Stimulated activated naive CD4-positive, alpha-beta T cell (primary cell): ENCODE results near the gene PLEKHB2.
"Not testable (repeated sequence)": the region's sequence is repeated elsewhere in the genome, so short reads cannot be mapped to it uniquely, and the experiment has no call there.

ENCODE experiments used
- DNase-seq, 6 experiments: peaks; one replicate each; lab custom pipeline; 2025; lab: John Stamatoyannopoulos, UW

The PLEKHB2 gene

DNA sequence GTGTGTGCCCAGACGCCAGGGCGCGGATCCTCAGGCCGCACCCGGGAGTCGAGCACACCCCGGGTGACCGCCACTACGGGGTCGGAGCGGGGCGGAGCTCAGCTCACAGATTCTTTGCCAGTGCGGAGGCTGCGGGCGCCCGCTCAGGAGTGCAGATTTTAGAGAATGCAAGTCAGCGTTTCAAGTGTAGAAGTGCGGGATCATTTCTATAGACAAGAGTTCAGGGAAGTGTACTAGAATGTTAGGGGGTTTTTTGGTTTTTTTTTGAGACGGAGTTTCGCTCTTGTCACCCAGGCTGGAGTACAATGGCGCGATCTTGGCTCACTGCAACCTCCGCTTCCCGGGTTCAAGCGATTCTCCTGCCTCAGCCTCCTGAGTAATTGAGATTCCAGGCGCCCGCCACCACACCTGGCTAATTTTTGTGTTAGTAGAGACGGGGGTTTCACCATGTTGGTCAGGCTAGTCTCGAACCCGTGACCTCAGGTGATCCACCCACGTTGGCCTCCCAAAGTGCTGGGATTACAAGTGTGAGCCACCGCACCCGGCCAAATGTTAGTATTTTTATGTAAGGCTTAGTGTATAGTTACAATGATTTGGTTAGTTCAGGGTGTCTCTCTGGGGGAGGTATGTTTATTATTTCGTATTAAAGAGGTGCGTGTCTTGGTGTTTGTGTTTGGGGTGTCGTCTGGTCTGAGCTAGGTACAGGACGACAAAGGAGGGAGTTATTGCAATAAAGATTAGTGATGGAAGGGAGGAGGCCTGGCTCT is 11.3 kb upstream of the PLEKHB2 start:
- DNase-seq, result peak in 2 of 6 experiments; percentile 63 to 77

DNA sequence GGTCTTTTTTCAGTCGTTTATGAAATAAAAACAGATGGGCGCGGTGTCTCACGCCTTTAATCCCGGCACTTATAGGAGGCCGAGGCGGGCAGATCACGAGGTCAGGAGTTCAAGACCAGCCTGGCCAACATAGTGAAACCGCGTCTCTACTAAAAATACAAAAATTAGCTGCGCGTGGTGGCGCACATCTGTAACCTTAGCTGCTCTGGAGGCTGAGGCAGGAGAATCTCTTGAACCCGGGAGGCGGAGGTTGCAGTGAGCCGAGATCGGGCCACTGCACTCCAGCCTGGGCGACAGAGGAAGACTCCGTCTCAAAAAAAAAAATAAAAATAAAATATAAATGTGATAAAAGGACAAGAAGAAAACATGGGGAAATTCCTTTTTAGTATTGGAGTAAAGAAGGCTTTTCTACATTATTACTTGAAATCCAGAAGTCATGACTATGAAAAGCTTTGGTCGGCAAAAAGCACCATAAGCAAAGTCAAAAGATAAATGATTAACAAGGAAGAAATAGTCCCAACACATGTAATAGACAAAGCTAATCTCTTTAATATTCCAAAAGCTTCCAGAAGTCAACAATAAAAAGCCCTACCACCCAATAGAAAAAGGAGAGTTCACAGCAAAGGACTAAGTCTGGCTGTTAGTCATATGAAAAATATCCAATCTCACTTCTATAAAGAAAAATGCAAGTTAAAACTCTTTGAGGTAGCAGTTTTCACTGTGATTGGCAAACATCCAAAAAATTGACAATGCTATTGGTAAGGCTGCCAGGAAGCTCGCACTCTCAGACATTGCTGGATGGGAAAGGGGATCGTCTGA is 10.5 kb upstream of the PLEKHB2 start:
- no peak for DNase-seq

DNA sequence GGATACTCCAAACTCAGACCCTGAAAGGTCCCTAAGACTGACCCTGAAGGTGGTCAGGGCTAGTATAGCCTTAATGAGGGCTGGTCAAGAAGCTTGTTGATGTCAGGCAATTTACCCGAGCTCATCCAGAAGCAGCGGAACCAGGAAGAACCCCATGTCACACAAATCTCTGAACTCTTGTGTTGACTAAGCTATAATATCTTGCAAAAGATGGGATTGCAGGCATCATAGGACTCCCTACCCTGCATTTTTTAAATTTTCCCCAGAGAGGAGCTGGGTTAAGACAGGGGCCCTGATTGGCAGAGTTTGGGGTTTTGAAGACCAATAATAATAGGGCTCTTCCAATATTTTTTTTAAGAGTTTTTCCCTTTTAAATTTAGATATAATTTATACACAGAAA is 2.0 kb upstream of the PLEKHB2 start:
- no peak for DNase-seq

DNA sequence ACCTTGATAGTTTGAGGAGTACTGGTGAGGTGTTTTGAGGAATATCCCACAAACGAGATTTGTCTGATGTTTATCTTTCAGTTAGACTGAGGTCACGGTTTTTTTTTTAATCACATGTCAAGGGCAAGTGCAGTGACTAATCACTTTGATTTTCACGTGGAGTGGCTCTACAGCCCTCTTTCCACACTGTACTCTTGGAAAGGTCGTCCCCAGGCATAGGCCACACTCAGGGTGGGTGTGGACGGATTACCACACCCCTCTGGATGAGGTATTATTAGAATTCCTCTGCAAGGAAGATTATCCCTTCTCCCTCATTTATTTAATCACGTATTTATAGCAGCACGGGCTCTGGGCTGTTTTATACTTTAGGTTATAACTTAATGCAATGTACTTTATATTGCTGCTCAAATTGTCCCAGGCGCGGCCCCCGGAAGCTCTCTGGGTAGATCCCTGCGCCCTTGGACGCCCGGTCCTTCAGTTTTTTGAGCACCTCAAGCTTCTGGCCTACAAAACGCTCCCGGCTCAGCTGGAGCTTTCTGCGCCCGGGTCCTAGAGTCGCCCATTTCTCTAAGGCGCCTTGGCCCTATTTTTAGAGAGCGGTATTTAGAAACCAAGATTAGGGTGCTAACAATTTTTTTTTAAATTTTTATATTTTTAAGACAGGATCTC is 515 bp upstream of the PLEKHB2 start:
- peak; percentile 43 to 74 (median 56) for DNase-seq

DNA sequence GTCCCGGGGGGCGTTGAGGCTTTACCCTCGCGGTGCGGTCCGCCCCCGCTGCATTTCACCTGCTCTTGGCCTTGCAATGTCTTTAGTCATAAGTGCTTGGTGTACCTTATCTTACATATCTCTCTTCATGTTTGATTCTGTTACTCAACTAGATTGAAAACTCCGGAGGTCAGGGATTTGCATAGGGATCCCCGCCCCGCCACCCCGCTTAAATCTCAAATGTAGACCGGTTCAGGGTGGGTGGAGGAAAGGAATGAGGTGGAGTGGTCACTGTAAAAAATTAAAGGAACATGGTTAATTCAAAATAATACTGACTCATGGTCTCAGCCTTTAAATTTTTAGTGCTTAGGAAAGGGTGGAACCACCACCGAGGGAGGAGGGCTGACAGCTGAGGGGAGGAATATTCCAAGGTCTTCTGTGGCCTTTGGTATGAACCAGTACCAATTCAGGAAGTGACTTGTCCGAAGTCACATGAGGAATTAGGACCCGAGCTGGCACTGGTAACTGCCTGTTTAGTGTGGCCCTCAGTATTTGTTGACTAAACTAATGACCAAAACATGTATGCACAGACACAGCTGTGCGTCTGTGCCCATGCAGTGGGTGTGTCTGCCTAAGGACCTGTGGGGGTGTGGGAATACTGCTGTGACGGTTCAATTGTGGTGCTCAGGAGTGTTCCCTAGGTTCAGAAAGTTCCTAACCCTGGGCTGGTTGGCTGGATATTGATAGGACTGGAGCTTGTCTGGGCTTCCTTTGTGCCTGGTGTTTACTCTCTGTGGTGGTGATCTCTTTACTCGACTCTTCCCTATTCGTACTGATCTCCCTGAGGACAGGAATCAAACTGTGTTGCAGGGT is 1.0 kb downstream of the PLEKHB2 start:
- DNase-seq, result no peak

DNA sequence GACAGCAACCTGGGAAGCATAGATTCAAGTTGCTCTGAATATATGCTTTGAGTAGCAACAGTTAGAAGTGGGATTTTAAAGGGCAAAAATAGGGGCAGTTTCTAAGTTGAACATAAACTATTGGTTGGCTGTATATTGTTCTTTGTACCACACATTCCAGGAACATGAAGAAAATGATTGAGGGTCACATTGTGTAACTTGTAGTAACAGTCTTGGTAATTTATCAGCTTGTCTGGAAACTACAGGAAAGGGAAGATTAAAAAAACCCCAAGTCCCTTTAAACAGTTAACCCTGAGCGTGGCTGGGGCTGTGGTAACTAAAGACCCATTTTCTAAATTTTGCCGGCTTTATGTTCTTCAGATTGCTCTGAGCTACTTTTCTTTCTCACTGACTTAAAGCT is 7.4 kb downstream of the PLEKHB2 start:
- no peak for DNase-seq

DNA sequence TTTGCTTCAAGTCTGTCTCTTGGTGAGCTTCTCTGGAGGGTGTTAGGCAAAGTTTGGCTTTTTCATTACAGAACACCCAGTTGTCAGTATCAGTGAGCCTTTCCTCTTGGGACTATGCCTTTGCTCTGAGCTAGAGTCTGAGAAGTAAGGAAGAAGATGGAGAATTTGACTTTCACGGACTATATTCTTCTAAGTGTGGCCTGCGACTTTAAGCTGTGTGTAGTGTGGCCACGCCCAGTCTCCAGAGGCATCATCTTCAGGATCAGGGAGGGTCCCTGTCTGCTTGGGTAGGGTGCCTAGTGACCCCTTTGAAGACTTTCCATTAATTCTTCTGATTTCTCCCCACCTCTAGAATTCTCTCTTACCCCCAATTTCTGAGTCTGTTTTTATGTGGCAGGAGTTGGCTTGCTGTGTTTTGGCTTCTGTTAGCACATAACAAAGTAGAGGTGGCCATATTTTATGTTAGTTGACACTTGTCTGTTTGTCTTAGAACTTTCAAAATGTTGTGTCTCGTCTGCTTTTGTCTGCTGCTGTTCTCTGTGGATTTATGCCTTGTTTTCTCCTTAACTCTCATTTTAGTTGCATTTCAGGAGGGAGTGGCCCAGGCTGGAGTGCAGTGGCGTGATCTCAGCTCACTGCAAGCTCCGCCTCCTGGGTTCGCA is 8.6 kb downstream of the PLEKHB2 start:
- DNase-seq, result no peak

DNA sequence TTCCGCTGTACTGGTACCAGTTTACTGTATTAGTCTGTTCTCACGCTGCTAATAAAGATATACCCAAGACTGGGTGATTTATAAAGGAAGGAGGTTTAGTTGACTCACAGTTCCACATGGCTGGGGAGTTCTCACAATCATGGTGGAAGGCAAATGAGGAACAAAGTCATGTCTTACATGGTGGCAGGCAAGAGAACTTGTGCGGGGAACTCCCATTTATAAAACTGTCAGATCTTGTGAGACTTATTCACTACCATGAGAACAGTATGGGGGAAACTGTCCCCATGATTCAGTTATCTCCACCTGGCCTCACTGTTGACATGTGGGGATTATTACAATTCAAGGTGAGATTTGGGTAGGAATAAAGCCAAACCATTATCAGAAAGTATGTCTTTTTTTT is 9.8 kb downstream of the PLEKHB2 start:
- not testable (repeated sequence) for DNase-seq

DNA sequence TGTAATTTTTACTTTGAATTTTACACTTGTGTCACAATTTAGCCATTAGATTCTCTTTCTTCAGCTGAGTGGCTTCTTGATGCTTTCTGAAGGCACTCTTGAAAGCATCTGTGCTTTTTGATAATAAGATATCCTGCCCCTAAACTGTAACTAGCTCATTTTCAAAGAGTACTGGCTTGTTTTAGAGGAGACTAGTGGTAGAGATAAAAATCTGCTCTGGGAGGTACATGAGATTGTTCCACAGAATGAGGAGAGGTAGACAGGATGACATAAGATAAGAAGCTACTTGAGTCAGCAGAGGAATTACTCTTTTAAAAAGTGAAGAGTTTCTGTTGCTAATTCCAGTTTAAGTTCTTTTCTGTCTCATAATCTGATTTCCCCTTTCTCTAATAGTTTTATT is 10.6 kb downstream of the PLEKHB2 start:
- no peak for DNase-seq

DNA sequence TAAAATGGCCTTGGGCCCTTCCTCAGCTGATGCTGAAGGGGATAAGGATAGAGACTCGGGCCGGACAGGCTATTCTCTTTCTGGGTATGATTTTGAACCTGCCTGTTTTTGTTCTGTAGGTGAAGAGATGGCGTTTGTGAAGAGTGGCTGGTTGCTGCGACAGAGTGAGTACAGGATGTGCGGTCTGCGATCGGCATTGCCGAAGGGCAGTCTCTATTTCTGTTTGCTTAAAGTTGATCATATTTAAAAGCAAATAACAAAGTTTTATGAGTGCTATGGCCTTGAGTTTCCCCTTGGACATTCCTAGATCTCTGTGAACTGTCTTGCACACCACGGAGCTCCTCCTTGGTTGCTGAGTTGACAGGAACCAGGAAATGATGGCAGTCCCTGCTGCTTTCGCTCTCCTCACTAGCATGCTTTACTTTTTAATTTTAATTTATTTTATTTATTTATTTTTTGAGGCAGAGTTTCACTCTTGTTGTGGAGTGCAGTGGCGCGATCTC is 15.7 kb downstream of the PLEKHB2 start:
- DNase-seq, result no peak

DNA sequence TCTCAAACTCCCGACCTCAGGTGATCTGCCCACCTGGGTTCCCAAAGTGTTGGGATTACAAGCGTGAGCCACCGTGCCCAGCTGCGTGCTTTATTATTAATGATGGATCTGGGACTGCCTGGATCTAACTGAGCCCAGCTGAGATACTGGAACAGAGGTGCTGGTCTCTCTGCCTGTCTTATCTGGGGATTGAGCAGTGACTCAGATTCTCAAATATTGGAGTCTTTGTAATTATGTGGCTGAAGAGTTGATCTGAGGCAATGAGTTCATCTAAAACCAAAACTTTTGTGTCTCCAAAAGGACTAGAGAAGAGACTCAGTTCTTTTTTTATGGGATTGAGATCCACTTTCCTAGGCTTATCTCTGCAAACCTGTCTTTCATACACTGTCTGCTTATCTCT is 16.3 kb downstream of the PLEKHB2 start:
- DNase-seq, result no peak

DNA sequence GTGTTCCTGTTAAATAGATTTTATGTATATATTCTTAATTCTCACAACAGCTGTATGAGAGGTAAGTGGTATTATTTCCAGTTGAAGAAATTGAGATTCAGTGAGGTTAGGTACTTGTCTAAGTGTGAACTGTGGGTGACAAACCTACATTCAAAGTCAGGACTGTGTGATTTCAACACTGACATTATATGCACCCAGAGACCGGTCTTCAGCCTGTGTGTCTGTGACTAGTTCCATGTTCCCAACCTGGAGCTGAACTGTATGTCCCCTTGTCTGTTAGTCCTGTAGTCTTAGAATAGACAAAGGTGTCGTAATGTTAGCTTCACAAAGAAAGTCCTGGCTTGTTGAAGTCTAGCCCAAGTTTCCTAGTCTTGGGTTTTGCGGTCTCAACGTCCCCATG is 17.4 kb downstream of the PLEKHB2 start:
- DNase-seq, result no peak

DNA sequence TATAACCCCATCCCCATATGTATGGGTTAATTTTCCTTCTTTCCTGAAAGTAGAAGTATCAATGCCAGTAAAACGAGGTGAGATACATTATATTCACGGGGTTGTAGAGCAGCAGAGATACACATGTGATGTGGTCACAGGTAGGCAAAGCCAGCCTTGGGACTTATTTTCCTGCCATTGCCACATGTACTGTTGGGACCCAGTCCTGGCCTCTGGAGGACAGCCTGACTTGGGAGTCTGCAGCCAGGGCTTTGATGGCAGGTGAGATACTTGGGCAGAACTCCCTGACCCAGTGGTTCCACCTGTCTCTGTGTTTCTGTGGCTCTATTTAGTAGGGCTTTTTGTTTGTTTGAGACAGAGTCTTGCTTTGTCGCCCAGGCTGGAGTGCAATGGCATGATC is 18.1 kb downstream of the PLEKHB2 start:
- no peak for DNase-seq

DNA sequence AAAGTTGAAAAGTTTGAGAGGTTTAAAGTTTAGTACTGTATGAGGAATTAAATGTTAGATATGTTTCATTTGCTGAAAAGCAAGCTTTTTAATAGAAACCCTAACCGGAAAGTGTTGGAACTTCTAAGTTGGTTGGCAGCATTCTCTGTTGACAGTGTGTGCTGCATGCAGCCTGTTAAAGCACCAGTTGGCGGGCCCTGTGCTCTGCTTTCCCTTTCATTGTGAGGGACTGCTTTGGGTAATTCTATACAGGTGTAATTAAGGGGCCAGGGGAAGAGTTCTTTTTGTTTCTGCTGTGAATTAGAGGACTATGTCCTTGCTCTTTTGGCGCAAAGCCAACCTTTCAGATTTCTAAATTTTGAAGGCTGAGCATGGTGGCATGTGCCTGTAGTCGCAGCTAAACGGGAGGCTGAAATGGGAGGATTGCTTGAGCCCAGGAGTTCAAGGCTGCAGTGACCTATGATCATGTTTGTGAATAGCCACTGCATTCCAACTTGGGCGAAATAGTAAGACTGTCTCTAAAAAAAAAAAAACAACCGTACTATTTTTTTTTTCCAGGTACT is 20.1 kb downstream of the PLEKHB2 start:
- DNase-seq, result no peak

DNA sequence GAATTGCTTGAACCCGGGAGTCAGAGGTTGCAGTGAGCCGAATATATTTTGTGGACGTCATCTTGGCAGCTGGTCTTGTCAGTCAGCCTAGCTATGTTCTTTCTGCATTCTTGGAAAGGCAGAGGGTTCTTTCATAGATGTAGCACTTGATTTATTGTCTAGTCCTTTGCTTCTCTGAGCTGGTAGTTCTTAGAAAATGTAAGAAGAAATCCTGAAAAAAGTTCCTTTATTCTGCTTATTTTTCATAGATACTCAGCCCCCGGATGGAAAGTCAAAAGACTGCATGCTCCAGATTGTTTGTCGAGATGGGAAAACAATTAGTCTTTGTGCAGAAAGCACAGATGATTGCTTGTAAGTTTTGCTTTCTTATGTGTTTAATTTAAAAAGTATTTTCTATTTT is 21.3 kb downstream of the PLEKHB2 start:
- DNase-seq, result no peak

DNA sequence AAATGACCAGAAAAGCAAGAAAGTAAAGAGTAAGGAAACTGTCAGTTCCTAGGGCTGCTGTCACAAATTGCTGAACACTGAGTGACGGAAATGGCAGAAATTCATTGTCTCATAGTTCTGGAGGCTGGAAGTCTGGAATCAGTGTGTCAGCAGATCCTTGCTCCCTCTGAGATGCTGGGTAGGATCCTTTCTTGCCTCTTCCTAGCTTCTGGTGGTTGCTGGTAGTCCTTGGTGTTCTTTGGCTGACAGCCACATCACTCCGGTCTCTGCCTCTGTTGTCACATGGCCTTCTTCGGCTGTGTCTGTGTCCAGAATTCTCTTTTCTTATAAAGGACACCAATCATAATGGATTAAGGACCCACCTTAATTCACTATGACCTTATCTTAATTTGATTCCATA is 21.9 kb downstream of the PLEKHB2 start:
- DNase-seq, result no peak

DNA sequence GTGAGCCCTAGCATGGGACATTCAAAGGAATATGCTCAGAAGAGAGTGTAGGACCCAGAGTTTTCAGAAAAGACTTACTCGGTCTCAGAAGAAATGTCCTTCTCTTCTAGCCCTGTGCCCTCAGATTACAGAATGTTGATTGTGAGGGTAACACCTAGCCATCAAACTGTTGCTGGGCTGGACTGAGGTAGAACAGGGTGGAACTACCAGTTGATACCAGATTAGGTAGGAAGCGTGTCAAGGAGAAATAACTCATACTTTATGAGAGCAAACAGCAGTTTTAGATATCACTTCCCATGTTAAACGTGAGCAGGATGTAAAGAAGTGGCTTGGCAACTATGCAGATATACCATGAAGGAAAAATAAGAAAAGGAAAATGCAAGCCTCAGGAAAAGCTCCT is 22.8 kb downstream of the PLEKHB2 start:
- DNase-seq, result no peak

DNA sequence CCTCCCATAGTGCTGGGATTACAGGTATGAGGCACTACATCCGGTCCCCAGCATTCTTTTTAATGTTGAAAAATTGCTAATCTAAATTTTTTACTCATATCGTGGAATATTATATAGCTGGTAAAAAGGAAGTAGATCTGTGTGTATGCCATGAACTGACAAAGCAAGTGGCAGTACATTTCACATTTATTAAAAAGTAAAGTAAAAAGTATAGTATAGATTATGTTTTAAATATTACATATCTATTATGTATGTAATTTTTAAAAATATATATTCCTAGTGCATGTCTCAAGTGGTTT is 25.1 kb downstream of the PLEKHB2 start:
- no peak for DNase-seq

DNA sequence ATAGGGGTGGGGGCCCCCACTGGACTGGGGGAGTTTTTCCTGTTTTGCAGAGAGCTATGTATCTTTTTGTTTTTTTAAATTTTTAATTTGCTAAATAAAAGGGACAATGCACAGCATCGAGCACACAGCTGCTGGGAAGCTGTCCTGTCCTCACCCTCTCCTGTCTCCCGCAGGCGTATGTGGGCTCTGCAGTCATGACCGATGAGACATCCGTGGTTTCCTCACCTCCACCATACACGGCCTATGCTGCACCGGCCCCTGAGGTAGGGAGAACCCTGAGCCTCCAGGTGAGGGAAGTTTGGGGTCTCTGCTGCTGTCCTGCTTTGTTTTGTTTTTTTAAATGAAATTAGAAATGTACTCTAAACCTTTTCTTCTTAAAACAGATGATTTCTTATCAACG is 27.6 kb downstream of the PLEKHB2 start:
- DNase-seq, result no peak

DNA sequence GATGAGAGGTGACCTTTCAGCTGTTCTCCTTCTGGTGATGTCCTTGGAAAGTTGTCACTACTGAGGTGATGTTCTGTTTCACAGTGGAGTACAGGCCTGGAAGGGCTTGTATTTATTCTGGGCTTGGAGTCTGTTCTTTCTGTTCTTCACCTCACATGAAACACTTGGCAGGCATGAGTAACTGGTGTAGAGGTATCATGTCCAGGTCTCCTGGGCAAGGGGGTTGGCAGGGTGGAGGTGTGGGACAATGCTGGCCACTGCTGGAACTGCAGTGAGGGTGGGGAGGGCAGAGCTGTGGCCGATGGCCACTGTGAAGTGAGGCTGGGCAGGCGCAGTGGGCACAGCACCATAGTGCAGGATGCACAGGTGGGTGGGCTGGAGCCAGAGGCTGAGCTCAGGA is 35.4 kb downstream of the PLEKHB2 start:
- DNase-seq, result no peak

DNA sequence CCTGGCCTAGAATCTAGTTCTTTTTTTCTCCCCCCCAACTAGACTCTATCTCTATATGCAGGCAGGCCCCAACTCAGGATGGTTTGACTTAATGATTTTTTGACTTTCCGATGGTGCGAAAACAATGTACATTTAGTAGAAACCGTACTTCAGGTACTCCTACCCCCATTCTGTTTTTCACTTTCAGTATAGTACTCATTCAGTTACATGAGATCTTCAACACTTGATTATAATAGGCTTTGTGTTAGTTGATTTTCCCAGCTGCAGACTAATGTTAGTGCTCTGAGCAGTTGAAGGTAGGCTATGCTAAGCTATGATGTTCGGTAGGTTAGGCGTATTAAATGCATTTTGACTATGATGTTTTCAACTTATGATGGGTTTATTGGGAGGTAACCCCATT is 37.7 kb downstream of the PLEKHB2 start:
- no peak for DNase-seq
